Muscle of back (tissue), 11 donors: ENCODE data around the gene DSCAML1. TPM values are rescaled to one million over a fixed set of nuclear protein-coding genes. Genes with fewer than 3 reads are reported as not detected.

ENCODE experiments used
- DNase-seq, 3 donors: peaks; one replicate each; pipeline versions ENCODE4 v3.0.0 to v3.0.0-alpha.2; 2013
- polyA plus RNA-seq, 10 donors: library from polyadenylated mRNA; unstranded; fragments of 120-200 nt; gene quantifications; one replicate each; pipeline ENCODE4 v1.2.1, GENCODE V29; 2013; ENCODE audit not compliant: insufficient read length in 10 of 10

The DSCAML1 gene
- polyA plus RNA-seq, 10 donors, result 0.28 to 1.3 (median 0.57) TPM

DNA sequence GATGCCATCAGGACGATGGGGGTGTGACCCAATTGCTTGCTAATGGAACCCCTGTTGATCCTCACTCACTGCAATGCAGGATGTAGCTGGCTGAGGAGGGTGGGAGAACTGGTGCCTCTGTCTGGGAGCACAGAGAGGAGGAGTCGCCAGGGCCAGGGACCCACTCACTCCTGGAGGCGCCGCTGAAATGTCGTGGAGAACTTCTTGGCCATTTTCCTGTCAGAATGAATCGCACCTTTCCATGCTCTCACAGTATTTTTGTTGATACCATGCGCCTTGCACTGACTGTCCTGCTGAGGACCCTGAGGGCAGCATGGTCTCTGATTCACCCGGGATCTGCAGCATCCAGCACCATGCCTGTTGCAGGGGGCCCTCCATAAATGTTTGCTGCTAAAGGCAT, 211.4 kb downstream of the DSCAML1 start:
- no peak for DNase-seq

GRCh38 chr11:117584056-117584830, 212.8 kb downstream of the DSCAML1 start:
- peak in 1 of 3 donors; percentile 27 for DNase-seq

- peak in 1 of 3 donors; percentile 20 for DNase-seq
Observed at GRCh38 chr11:117583063-117583801, 213.8 kb downstream of the DSCAML1 start.

DNA sequence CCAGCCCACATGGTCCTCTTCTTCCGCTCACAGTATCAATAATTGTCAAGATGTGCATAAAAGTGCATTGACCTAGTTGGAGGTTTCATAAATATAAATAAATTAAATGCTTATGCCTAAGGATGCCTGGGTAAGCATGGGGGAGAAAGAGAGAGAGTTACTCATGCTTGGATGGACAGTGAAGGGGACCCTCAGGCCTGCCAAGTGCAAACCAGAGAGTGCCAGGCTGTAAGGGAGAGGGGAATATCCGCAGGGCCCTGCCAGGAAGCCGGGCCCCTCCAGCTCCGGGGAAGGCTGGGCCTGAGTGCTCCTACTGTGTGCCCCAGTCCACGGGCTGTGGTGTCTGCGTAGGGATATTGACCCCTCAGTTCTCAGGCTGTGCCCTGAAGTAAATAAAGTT, 214.6 kb downstream of the DSCAML1 start:
- no peak for DNase-seq

- DNase-seq, result no peak
Observed at GRCh38 chr11:117580866-117581265, 216.2 kb downstream of the DSCAML1 start.

- DNase-seq, result no peak
Observed at GRCh38 chr11:117579161-117579560, 217.9 kb downstream of the DSCAML1 start.

DNA sequence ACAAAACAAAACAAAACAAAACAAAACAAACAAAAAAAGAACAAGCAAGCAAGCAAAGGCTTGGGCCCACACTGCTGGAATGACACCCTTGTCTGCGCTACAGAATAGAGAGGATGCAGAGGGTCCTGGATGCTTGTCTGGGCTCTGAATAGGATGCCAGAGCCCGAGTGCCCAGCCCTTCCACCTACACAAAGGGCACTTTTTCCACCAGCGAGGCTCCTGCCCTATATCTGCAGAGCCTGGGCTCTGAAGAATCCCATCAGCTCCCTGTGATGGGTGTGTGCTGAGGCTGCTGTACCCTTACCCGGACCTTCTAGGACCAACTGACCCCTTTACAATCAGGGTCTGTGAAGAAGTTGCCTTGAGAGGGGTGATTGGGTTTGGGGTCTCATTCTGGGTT, 221.2 kb downstream of the DSCAML1 start:
- no peak for DNase-seq

GRCh38 chr11:117574551-117574950, 222.5 kb downstream of the DSCAML1 start:
- no peak for DNase-seq

DNA sequence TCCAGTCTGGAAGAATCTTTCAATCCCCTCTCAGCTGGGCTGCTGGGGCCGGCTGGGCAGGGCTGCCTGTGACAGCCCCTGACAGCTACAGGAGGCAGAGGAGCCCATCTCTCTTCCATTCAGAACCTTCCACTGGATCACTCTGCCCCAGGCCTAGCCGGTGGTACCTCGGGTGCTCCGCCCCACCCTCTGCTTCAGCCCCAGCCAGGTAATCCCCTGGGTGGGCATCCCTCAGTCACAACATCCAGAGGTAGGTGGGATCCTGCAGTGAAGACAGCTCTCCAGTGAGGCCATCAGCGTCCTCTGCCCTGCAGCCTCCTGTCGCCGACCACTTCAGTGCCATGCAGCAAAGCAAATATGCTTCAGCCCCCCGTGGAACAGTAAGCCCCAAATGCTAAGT, 223.7 kb downstream of the DSCAML1 start:
- DNase-seq, result no peak

DNA sequence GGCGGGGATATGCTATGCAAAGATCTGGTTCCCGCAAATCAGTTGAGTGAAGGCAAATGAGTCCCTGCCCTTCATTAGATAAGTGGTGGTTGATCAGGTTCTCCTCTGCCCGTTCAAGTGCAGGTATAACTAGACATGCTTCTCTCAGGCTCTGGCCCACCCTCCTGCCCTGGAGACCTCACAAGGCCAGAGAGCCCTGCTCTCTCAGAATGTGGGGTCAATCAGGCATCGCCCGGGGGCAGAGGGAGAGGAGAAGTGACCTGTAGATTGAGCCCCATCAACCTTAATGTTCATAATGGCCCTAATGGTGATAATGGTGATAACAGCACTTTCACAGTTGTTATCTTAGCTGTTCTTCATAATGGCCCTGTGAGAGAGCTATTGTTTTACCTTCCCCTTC, 224.3 kb downstream of the DSCAML1 start:
- DNase-seq, result no peak

DNA sequence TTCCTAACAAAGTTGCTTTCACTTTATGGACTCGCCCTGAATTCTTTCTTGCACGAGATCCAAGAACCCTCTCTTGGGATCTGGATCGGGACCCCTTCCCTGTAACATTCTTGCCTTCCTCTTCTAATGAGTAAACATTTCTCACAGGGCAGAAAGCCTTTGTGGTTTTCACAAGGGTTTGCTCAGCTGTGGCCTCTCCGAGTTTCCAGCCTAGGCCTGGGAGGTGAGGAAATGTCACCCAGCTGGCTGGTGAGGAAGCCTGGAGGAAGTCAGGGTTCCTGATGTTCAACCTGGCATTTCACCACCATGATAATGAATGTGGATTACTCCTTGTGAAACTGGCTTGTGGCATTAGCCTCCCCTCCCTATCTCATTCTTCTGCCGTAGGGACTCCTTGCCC, 224.9 kb downstream of the DSCAML1 start:
- no peak for DNase-seq

- DNase-seq, result no peak
Observed at GRCh38 chr11:117570701-117571100, 226.3 kb downstream of the DSCAML1 start.

DNA sequence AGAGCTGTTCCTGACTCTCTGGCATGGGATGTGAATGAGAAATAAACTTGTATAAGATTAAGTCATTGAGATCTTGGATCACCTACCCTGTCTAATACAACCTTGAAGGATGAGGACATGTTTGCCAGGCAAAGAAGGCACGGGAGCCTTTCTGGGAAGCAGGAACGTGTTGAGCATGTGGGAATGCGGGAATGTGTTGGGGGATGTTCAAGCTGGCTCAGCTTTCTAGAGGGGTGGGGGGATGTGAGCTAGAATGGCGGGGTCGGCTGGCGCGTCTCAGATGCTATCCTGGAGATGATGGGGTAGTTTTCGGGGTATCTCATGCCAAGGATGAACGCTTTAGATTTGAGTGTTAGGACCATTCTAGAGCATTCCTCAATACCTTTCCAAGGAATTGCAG, 227.1 kb downstream of the DSCAML1 start:
- no peak for DNase-seq

DNA sequence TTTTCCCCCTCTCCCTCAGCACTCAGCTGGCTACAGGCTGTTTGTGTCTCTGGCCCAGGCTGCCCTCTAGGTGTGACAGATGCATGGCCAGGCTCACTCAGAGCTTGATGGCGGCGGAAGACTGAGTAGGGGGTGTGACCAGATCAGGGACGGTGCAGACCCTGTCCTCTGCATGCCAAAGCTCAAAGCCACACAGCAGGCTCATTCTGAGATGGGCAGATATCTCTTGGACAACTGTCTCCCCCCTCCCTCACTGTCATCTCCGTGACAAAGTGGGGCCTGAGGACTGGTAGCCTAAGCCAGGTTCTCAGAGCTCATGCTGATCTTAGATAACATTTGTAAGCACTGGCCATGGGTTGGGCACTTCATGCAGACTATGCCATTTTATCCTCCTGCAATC, 231.3 kb downstream of the DSCAML1 start:
- no peak for DNase-seq

- no peak for DNase-seq
Observed at GRCh38 chr11:117564321-117564720, 232.7 kb downstream of the DSCAML1 start.

DNA sequence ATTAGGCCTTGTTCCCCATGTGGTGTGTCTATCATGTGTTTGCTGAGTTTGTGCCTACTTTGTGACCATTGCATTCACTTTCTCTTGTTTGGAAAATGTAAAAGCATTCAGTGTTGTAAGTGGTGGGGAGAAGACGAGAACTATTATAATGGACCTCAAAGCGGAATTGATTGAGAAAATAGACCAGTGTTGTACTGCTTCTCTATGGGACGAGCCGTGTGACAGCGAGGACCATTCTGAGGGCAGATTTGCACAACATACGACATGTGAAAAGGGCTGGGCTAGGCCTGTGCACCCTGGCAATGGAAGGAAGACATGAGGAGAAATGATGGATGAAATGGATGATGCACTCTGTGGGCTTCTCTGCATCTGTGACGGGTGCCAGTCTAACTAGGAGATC, 233.5 kb downstream of the DSCAML1 start:
- DNase-seq, result no peak

- no peak for DNase-seq
Observed at GRCh38 chr11:117562136-117562535, 234.9 kb downstream of the DSCAML1 start.

DNA sequence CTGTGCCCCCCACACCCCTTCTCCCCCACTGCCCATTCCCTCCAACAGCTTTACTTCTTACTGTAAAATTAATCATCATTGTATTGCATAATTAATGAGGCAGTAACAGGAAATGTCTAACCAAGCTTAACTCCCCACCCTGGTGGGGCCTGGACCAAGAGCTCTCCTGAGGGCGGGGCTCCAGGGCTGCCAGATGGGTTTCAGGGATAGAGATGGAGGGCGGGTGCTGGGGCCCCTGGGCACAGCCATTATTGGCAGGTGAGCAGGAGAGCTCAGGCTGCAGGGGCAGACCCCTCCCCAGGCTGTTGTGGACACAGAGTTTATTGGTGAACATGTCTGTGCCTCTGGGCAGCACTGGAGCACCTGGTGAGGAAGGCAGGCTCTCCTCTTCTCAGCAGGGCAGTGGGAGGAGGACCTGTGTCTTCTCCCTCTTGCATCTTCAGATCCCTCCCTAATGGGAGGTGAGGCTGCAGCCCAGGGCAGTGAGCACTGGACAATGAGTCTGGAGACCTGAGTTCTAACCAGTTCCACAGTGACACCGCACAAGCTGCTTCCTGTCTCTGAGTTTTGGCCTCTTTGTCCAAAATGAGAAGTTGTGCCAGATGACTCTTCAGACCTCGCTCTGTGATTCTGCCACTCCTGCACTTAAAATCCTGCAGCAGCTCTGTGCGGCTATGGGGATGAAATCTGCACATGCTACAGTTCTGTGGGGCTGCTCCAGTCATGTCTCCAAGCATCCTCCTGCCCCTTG, 236.1 kb downstream of the DSCAML1 start:
- no peak for DNase-seq

GRCh38 chr11:117559698-117560097, 237.3 kb downstream of the DSCAML1 start:
- no peak for DNase-seq

- DNase-seq, result no peak
Observed at GRCh38 chr11:117557361-117557760, 239.7 kb downstream of the DSCAML1 start.

- no peak for DNase-seq
Observed at GRCh38 chr11:117554601-117555333, 242.2 kb downstream of the DSCAML1 start.

DNA sequence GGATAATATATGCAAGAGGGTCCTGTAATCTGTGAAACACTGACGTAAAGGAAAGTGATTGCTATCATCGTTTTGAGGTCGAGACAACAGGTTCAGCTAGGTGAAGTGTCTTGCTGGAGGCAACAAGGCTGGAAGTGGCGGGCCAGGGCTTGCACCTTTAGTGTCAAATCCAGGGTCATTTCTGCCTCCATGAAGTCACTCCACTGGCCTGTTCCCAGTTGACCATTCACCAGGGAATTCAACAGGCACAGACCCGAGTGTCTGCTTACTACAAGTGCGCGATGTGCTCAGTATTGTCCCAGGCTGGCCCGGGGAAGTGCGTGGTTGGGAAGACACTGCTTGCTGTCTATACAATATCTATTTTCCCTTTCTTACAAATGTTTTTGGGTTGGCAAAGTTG, 244.4 kb downstream of the DSCAML1 start:
- no peak for DNase-seq
